Measurements from ENCODE around the gene DCDC2. TPM values are rescaled to one million over a fixed set of nuclear protein-coding genes. Genes with fewer than 3 reads are reported as not detected.
A peak's percentile ranks its signal among the peaks of the same experiment; 100 is the strongest.
"Not testable (repeated sequence)": the region's sequence is repeated elsewhere in the genome, so short reads cannot be mapped to it uniquely, and the experiment has no call there.

DCDC2 gene
- total RNA-seq, 1 donor from 2014 or later: not detected

- intact Hi-C loops (cut with DNase I): no loop called here
- ATAC-seq (no peak), DNase-seq (ENCODE audit: missing footprints) (no peak)
Observed at GRCh38 chr6:24287239-24287638, 70.6 kb downstream of the DCDC2 start.

- DNase-seq (ENCODE audit: missing footprints) (peak; percentile 58), ATAC-seq (no peak)
- intact Hi-C loops (cut with DNase I): no loop called here
Observed at GRCh38 chr6:24284006-24284405, 73.9 kb downstream of the DCDC2 start.

- intact Hi-C loops (cut with DNase I): loop anchor here (2.0 kb wide), 1 partner anchor 105 kb away; no protein-coding TSS in a partner anchor
- ATAC-seq (peak; percentile 92), DNase-seq (ENCODE audit: missing footprints) (peak; percentile 65)
Observed at GRCh38 chr6:24283043-24283985, 74.5 kb downstream of the DCDC2 start.

- no peak for DNase-seq (ENCODE audit: missing footprints)
- no peak for ATAC-seq
- intact Hi-C loops (cut with DNase I): no loop called here
Observed at GRCh38 chr6:24274441-24275083, 83.3 kb downstream of the DCDC2 start.

- ATAC-seq (no peak), DNase-seq (ENCODE audit: missing footprints) (no peak)
- intact Hi-C loops (cut with DNase I): no loop called here
Observed at GRCh38 chr6:24273096-24273870, 84.6 kb downstream of the DCDC2 start.

GRCh38 chr6:24272553-24272952, 85.3 kb downstream of the DCDC2 start:
- intact Hi-C loops (cut with DNase I): no loop called here
- no peak for ATAC-seq
- DNase-seq (ENCODE audit: missing footprints): no peak

- DNase-seq (ENCODE audit: missing footprints) (no peak), ATAC-seq (no peak)
- intact Hi-C loops (cut with DNase I): no loop called here
Observed at GRCh38 chr6:24272148-24272547, 85.7 kb downstream of the DCDC2 start.

GRCh38 chr6:24270011-24270410, 87.8 kb downstream of the DCDC2 start:
- intact Hi-C loops (cut with DNase I): no loop called here
- DNase-seq (ENCODE audit: missing footprints) (no peak), ATAC-seq (no peak)

GRCh38 chr6:24258214-24258613, 99.6 kb downstream of the DCDC2 start:
- ATAC-seq; intact Hi-C loops (cut with DNase I); DNase-seq (ENCODE audit: missing footprints): not testable (repeated sequence)

- intact Hi-C loops (cut with DNase I): no loop called here
- no peak for ATAC-seq
Observed at GRCh38 chr6:24257282-24257681, 100.6 kb downstream of the DCDC2 start.

GRCh38 chr6:24255676-24256075, 102.2 kb downstream of the DCDC2 start:
- DNase-seq (ENCODE audit: missing footprints) (no peak), ATAC-seq (no peak)
- intact Hi-C loops (cut with DNase I): no loop called here

More at GRCh38 chr6:24257282-24257681, 100.6 kb downstream of the DCDC2 start:
- no peak for DNase-seq (ENCODE audit: missing footprints)

- intact Hi-C loops (cut with DNase I): no loop called here
- no peak for DNase-seq (ENCODE audit: missing footprints)
- no peak for ATAC-seq
Observed at GRCh38 chr6:24253360-24253759, 104.5 kb downstream of the DCDC2 start.

GRCh38 chr6:24252280-24252679, 105.6 kb downstream of the DCDC2 start:
- no peak for DNase-seq (ENCODE audit: missing footprints)
- intact Hi-C loops (cut with DNase I): no loop called here
- ATAC-seq: no peak

- no peak for ATAC-seq
- intact Hi-C loops (cut with DNase I): no loop called here
- DNase-seq (ENCODE audit: missing footprints): no peak
Observed at GRCh38 chr6:24251339-24251738, 106.5 kb downstream of the DCDC2 start.

- intact Hi-C loops (cut with DNase I): no loop called here
- DNase-seq (ENCODE audit: missing footprints): no peak
- no peak for ATAC-seq
Observed at GRCh38 chr6:24249926-24250325, 107.9 kb downstream of the DCDC2 start.

- intact Hi-C loops (cut with DNase I): no loop called here
- DNase-seq (ENCODE audit: missing footprints) (no peak), ATAC-seq (no peak)
Observed at GRCh38 chr6:24245275-24245674, 112.6 kb downstream of the DCDC2 start.

GRCh38 chr6:24242924-24243323, 114.9 kb downstream of the DCDC2 start:
- DNase-seq (ENCODE audit: missing footprints): no peak
- ATAC-seq: no peak
- intact Hi-C loops (cut with DNase I): no loop called here

- intact Hi-C loops (cut with DNase I); DNase-seq (ENCODE audit: missing footprints); ATAC-seq: not testable (repeated sequence)
Observed at GRCh38 chr6:24241779-24242178, 116.1 kb downstream of the DCDC2 start.

GRCh38 chr6:24240943-24241342, 116.9 kb downstream of the DCDC2 start:
- ATAC-seq (no peak), DNase-seq (ENCODE audit: missing footprints) (no peak)
- intact Hi-C loops (cut with DNase I): no loop called here

All from Right ventricle myocardium inferior (tissue), 1 donor.